ENCODE results near the gene SIRT6. TPM values are rescaled to one million over a fixed set of nuclear protein-coding genes. Genes with fewer than 3 reads are reported as not detected.
"Not testable (repeated sequence)": the region's sequence is repeated elsewhere in the genome, so short reads cannot be mapped to it uniquely, and the experiment has no call there.

SIRT6 gene
- total and polyA plus RNA-seq, 2 of the 4 experiments (the other 2 are of a cell fraction): 3.9 to 25.3 TPM

DNA sequence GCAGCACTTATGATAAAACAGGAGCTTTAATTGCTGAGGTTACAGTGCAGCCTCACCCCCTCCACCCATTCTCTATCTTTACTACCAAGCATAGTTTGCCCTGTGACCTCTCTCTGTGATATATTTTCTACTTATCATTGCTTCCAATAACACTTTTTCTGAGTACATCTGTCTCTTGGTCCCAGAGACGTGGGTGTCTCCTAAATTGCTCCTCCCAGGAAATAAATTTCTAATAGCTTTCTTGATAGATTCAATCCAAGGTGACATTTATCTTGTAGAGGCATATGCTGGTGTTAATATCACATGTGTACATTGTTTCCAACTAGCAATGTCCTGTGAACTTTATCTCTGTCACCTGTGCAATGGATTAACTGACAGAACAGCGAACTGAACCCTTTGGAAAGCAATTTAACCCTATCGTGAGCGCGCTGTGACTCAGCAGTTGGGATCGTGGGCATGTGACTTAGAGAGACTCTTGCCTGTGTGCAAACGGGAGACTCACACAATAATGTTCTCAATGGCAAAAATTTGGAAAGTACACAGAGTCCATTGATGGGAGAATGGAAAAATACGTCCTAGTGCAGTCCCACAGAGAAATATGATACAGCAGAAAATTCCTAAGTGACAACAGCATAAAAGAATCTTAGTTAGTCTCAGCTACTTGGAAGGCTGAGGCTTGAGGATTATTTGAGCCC lies 51.5 kb downstream of the SIRT6 start (continued):
- TF ChIP-seq, protein P1, sequence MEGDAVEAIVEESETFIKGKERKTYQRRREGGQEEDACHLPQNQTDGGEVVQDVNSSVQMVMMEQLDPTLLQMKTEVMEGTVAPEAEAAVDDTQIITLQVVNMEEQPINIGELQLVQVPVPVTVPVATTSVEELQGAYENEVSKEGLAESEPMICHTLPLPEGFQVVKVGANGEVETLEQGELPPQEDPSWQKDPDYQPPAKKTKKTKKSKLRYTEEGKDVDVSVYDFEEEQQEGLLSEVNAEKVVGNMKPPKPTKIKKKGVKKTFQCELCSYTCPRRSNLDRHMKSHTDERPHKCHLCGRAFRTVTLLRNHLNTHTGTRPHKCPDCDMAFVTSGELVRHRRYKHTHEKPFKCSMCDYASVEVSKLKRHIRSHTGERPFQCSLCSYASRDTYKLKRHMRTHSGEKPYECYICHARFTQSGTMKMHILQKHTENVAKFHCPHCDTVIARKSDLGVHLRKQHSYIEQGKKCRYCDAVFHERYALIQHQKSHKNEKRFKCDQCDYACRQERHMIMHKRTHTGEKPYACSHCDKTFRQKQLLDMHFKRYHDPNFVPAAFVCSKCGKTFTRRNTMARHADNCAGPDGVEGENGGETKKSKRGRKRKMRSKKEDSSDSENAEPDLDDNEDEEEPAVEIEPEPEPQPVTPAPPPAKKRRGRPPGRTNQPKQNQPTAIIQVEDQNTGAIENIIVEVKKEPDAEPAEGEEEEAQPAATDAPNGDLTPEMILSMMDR (conservative IDR thresholded peaks at IDR 0.05; ENCODE audit: low read depth, low read length): no peak
- no peak for TF ChIP-seq SMC3 (IDR thresholded peaks at IDR 0.05; ENCODE audit: low read depth, low read length)

DNA sequence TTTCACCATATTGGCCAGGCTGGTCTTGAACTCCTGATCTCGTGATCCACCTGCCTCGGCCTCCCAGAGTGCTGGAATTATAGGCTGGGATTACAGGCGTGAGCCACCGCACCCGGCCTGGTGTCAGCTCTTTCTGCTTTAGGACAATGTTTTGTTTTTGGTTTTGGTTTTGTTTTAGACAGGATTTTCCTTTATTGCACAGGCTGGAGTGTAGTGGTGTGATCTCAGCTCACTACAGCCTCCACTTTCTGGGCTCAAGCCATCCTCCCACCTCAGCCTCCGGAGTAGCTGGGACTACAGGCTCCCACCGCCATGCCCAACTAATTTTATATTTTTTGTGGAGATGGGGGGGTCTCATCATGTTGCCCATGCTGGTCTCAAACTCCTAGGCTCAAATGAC lies 53.3 kb downstream of the SIRT6 start:
- H3K27ac ChIP-seq (ENCODE audit: insufficient read depth, low read length); H2AFZ ChIP-seq (replicated peaks; ENCODE audit: low read length, poor library complexity); in situ Hi-C loops (cut with MboI; ENCODE audit: low sequenced_read_pairs); H3K23ac ChIP-seq (ENCODE audit: low read depth, low read length); H3K79me1 ChIP-seq (ENCODE audit: low read depth in 1 of 2, low read length in 2 of 2); H2BK20ac ChIP-seq (ENCODE audit: low read depth, low read length); dilution Hi-C loops (cut with HindIII; ENCODE audit: low sequenced_read_pairs, unreplicated experiment); H3K27me3 ChIP-seq (ENCODE audit: control insufficient read depth, insufficient read depth, low read length); H3K4me3 ChIP-seq (ENCODE audit: insufficient read depth, low read depth, low read length); BruUV-seq (replicated peaks); H2BK5ac ChIP-seq (ENCODE audit: low read depth, low read length, poor library complexity, severe bottlenecking); intact Hi-C loops (cut with micrococcal nuclease); H2AK9ac ChIP-seq (replicated peaks; ENCODE audit: low read depth, low read length, poor library complexity); H3K4me1 ChIP-seq (ENCODE audit: control insufficient read depth, insufficient read depth, low read length); H3K56ac ChIP-seq (ENCODE audit: extremely low read depth, insufficient read depth, low read length); H3K9me3 ChIP-seq (ENCODE audit: control insufficient read depth, insufficient read depth, low read length); DNase-seq; H4K5ac ChIP-seq (ENCODE audit: low read depth, low read length); POLR2A ChIA-PET (ENCODE audit: unreplicated experiment); H3K18ac ChIP-seq (ENCODE audit: low read depth, low read length); H3K4me2 ChIP-seq (ENCODE audit: low read depth, low read length); H2BK15ac ChIP-seq (ENCODE audit: low read depth, low read length); ATAC-seq (ENCODE audit: low read depth); H4K8ac ChIP-seq (ENCODE audit: low read depth in 2 of 2, low read length in 2 of 2); H4K20me1 ChIP-seq (ENCODE audit: insufficient read depth, low read length); H4K91ac ChIP-seq (ENCODE audit: insufficient read depth, low read depth, low read length); H3K9ac ChIP-seq (ENCODE audit: low read depth, low read length); H3K9me1 ChIP-seq (ENCODE audit: insufficient read depth, low read length); H3K4ac ChIP-seq (ENCODE audit: low read depth, low read length); H3K36me3 ChIP-seq (ENCODE audit: control insufficient read depth, insufficient read depth, low read length); H3K14ac ChIP-seq (replicated peaks; ENCODE audit: low read depth, low read length): not testable (repeated sequence)
- Histone ChIP-seq H2AK5ac (ENCODE audit: low read depth, low read length) (0 out of 2 replicates have a peak overlapping the region, but pooled peaks have one; percentile 28), H2BK120ac (ENCODE audit: low read depth, low read length) (peak overlapping the region; percentile 8; the same call in 1 of the 2 replicates)
- WGBS, 2 experiments (ENCODE audit: extremely low coverage in 2 of 2, insufficient read length in 1 of 2): no CpG with 5 or more reads among the region's 7 CpGs
- CTCF ChIA-PET: interaction anchor here (0.7 kb wide), 1 partner anchor 9 kb away, joined by 3 read pairs; no protein-coding TSS in a partner anchor

DNA sequence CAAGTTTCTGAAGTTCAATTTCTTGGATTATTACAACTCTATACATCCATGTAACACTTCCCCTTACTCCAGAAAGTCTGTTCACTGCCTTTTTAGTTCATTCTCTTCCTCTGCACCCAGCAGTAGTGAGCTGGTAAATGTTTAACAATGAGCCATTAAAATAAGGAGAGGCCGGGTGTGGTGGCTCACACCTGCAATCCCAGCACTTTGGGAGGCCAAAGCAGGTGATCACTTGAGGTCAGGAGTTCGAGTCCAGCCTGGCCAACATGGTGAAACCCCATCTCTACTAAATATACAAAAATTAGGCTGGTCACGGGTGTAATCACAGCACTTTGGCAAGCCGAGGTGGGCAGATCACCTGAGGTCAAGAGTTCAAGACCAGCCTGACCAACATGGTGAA lies 55.0 kb downstream of the SIRT6 start:
- in situ Hi-C loops (cut with MboI; ENCODE audit: low sequenced_read_pairs); H4K5ac ChIP-seq (ENCODE audit: low read depth, low read length); POLR2A ChIA-PET (ENCODE audit: unreplicated experiment); H3K4ac ChIP-seq (ENCODE audit: low read depth, low read length); H3K23ac ChIP-seq (ENCODE audit: low read depth, low read length); H3K4me2 ChIP-seq (ENCODE audit: low read depth, low read length); H2AK9ac ChIP-seq (replicated peaks; ENCODE audit: low read depth, low read length, poor library complexity); H2BK15ac ChIP-seq (ENCODE audit: low read depth, low read length); ATAC-seq (ENCODE audit: low read depth); H3K14ac ChIP-seq (replicated peaks; ENCODE audit: low read depth, low read length); H2BK120ac ChIP-seq (ENCODE audit: low read depth, low read length); H3K36me3 ChIP-seq (ENCODE audit: control insufficient read depth, insufficient read depth, low read length); CTCF ChIA-PET; H3K4me1 ChIP-seq (ENCODE audit: control insufficient read depth, insufficient read depth, low read length); H3K27me3 ChIP-seq (ENCODE audit: control insufficient read depth, insufficient read depth, low read length); H3K4me3 ChIP-seq (ENCODE audit: insufficient read depth, low read depth, low read length); DNase-seq; H4K91ac ChIP-seq (ENCODE audit: insufficient read depth, low read depth, low read length); intact Hi-C loops (cut with micrococcal nuclease); H3K56ac ChIP-seq (ENCODE audit: extremely low read depth, insufficient read depth, low read length); H3K9me1 ChIP-seq (ENCODE audit: insufficient read depth, low read length); H2AFZ ChIP-seq (replicated peaks; ENCODE audit: low read length, poor library complexity); H3K27ac ChIP-seq (ENCODE audit: insufficient read depth, low read length); H4K8ac ChIP-seq (ENCODE audit: low read depth in 2 of 2, low read length in 2 of 2); H3K9ac ChIP-seq (ENCODE audit: low read depth, low read length); H2AK5ac ChIP-seq (ENCODE audit: low read depth, low read length); dilution Hi-C loops (cut with HindIII; ENCODE audit: low sequenced_read_pairs, unreplicated experiment); H3K9me3 ChIP-seq (ENCODE audit: control insufficient read depth, insufficient read depth, low read length); H2BK5ac ChIP-seq (ENCODE audit: low read depth, low read length, poor library complexity, severe bottlenecking); BruUV-seq (replicated peaks); H3K18ac ChIP-seq (ENCODE audit: low read depth, low read length); H2BK20ac ChIP-seq (ENCODE audit: low read depth, low read length): not testable (repeated sequence)
- 80% methylated on average over 2 of the region's 4 CpGs; no CpG with 5 or more reads in 1 of the 2 experiments for WGBS, 2 experiments (ENCODE audit: extremely low coverage in 2 of 2, insufficient read length in 1 of 2)
- Histone ChIP-seq H3K79me1 (ENCODE audit: low read depth in 1 of 2, low read length in 2 of 2) (peaks cover 0 to 13% of the 10 kb centered on the region in 2 experiments; a peak in 2 of 4 replicates), H4K20me1 (ENCODE audit: insufficient read depth, low read length) (peaks cover 10% of the 10 kb centered on the region; the same call in 1 of the 2 replicates)
